Hippocampal formation (tissue), 2 donors: ENCODE measurements around the gene PLEKHM2.

Source experiments
- DNase-seq, 2 donors: peaks; one replicate each; lab custom pipeline; 2025; lab: John Stamatoyannopoulos, UW

PLEKHM2 gene

DNA sequence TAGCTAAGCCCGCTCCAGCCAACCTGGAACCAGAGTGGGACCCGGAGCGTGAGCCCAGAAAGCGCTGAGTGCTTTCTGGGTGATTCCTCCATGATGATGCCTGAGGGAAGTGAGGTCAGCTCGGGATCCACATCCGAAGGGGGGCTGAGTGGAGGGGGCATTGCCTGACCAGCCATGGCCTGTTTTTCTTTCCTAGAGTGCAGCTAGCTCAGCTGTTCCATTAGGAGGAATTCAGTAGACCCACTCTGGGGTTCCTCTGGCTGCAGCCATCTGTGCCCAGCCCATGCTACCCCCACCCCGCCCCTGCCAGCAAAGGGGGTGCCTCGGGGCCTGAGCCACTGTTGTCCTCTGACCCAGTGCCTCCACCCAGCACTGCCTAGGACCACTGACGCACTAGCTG is 42.4 kb downstream of the PLEKHM2 start:
- no peak for DNase-seq

DNA sequence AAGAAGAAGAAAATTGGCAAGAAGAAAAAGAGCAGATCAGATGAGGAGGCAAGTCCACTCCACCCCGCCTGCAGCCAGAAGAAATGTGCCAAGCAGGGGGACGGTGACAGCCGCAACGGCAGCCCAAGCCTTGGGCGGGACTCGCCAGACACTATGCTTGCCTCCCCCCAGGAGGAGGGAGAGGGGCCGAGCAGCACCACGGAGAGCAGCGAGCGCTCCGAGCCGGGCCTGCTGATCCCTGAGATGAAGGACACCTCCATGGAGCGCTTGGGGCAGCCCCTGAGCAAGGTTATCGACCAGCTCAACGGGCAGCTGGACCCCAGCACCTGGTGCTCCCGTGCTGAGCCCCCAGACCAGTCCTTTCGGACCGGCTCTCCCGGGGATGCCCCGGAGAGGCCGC is 42.9 kb downstream of the PLEKHM2 start:
- DNase-seq = no peak

DNA sequence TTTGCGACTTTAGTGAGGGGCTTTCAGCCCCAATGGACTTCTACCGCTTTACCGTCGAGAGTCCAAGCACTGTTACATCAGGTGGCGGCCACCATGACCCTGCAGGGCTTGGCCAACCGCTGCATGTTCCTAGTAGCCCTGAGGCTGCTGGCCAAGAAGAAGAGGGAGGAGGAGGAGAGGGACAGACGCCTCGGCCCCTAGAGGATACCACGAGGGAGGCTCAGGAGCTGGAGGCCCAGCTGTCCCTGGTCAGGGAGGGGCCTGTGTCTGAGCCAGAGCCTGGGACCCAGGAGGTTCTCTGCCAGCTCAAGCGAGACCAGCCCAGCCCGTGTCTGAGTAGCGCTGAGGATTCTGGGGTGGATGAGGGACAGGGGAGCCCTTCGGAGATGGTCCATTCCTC is 43.3 kb downstream of the PLEKHM2 start:
- no peak for DNase-seq

DNA sequence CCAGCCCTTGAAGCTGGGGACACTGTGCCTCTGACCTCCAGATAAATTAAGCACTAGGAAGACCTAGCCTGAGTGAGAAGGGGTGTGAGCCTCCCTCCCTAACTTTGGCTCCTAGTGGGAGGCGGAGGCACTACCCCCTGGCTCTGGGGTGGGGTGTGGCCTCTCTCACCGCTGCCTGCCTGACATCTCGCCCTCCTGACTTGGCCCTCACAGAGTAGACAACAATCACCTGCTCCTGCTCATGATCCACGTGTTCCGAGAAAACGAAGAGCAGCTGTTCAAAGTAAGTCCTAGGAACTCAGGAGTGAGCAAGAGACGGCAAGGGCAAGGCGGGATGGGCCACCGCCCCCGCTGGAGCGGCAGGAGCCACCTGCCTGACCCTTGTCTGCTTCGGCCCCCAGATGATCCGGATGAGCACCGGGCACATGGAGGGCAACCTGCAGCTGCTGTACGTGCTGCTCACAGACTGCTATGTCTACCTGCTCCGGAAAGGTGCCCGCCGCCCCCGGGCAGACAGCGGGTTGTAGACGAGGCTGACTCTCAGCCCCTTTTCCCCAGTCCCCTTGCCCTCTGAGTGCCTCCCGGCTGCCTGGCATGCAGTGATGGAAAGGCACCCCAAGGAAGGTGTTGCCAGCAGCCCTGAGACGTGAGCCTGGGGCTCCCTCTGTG is 43.9 kb downstream of the PLEKHM2 start:
- no peak for DNase-seq

DNA sequence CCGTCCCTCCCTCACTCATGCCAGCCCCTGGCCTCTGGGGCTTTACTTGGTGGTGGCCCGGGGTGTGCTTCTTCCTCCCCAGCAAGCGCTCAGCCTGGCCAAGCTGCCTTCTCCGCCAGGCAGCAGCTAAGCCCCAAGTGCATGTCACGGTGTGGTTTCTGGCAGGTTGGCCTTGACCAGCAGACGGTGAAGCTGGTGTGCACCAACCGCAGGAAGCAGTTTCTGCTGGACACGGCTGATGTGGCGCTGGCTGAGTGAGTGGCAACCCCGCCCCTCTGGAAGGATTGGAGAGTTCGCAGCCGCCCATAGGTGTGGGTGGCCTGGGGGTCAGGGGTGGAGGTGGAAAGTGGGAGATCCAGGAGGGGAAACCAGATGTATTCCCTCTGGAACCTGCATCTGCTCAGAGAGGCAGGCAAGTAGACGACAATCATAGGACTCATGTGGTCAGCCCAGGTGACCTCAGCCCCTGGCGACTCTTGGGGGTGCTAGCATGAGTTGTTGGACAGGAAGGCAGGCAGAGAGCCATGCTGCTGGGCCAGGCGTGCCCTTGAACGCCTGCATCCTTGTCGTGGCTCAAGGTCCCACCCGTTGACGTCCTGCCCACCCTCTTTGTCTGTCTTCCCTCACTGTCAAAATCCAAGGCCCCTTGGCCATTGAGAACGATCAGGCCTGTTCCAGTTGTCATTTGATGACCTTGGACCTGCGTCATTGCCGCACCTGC is 45.0 kb downstream of the PLEKHM2 start:
- no peak for DNase-seq

DNA sequence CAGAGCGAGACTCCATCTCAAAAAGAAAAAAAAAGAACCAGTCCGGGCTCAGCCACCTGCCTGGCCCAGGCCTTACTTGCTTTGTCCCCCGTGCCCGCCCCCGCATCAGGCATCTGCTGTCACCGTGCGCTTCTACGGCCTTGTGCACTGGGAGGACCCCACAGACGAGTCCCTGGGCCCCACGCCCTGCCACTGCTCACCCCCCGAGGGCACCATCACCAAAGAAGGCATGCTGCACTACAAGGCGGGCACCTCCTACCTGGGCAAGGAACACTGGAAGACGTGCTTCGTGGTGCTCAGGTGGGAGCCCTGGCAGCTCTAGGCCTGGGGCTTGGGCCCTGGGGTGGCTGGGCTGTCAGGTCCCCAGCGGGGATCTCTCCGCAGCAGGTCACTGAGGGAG is 46.3 kb downstream of the PLEKHM2 start:
- no peak for DNase-seq

DNA sequence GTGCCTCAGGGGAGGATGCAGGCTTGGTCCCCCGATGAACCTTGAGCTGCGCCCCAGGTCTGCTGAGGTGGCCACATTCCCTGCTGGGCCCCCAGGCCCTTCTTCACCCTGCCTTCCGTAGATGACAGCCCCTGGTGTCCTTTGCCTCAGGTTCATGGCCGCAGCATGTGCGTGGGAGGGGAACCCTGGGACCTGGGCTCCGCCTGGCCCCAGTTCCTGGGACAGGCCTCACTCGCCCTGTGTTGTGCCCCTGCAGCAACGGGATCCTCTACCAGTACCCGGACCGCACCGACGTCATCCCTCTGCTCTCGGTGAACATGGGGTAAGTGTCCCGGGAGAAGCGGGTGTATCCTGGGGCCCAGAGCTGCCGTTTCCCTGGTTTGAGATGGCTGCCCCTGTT is 46.8 kb downstream of the PLEKHM2 start:
- no peak for DNase-seq

DNA sequence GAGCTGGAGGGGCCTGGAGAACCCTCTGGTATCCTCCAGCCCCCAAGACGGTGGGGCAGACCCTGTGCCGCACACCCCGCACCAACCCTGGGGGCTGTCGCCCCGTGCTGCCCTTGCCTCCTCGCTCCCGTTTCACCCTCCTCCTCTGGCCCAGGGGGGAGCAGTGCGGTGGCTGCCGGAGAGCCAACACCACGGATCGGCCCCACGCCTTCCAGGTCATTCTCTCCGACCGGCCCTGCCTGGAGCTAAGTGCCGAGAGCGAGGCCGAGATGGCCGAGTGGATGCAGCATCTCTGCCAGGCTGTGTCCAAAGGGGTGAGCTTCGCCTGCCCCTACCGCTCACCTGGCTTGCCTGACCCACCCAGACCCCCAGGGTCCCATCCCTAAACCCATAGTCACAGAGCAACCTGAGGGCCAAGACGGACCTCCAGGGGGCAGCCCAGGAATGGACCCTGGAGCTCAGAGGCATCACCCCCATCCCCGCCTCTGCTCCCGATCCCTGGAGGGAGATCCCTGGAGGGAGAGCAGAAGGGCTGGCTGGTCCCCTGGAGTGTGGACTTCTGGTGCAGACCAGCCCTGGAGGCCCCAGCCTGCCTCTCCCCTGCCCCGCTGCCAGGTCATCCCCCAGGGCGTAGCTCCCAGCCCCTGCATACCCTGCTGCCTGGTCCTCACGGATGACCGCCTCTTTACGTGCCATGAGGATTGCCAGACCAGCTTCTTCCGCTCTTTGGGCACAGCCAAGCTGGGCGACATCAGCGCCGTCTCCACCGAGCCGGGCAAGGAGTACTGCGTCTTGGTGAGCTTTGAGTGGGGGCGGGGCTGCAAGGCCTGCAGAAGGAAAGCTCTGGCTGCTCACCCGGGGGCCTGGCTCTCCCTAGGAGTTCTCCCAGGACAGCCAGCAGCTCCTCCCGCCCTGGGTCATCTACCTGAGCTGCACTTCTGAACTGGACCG is 47.9 kb downstream of the PLEKHM2 start:
- DNase-seq = no peak

DNA sequence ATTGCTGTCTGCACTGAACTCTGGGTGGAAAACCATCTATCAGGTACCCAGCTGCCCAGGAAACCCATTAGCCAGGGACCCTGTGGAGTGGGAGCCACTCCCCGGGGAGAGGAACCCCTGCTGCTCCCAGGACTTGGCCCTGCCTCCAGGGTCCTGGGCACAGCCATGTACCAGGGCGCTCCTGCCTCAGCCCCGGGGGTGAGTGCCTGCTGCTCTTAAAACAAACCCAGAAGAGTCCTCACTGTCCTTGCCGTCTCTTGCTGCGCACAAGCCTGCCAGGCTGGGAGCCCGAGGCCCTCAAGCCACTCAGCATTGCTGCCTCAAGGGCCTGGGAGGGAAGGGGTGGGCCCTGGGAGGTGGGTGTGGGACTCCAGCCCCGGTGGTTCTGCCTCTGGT is 48.6 kb downstream of the PLEKHM2 start:
- DNase-seq = no peak

DNA sequence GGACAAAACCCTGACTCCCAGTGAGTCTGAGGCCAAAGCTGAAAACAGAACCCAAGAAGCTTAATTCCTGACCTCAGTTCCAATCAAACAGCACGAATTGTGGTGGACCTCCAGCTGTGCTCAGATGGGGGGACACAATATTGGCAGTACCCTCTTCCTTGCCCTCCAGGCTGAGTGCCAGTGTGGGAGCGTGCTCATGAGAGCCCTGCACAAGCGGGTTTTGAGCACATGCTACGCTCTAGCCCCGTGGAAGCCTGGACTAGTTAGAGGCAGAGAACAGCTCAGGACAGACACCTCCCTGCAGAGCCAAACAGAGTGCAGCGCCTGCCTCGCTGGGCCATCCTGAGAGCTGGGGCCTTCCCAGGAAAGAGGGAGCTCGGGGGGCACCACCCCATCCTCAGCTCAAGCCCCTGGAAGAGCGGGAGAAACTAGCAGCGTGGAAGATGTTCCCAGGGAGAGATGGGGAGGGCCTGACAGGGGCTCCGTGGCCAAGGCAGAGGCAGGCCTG is 49.2 kb downstream of the PLEKHM2 start:
- DNase-seq = no peak

DNA sequence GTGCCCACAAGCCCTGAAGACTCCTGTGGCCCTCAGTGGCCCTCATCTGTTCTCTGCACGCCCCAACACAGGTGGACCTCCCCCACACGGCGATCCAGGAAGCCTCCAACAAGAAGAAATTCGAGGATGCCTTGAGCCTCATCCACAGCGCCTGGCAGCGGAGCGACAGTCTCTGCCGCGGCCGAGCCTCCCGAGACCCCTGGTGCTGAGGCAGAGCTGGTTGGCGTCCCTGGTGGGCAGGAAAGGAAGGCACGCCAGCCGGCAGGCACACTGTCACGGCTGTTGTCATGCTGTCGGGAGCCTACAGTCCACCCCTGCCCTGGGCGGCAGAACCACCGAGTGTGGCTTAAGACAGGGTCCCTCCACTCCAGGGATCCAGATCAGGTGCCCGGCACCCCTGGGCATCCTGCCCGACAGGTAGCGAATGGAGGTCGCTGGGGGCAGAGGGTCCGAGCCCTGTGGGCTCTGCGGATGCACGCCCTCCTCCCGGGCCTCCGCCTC is 49.7 kb downstream of the PLEKHM2 start:
- DNase-seq = no peak

DNA sequence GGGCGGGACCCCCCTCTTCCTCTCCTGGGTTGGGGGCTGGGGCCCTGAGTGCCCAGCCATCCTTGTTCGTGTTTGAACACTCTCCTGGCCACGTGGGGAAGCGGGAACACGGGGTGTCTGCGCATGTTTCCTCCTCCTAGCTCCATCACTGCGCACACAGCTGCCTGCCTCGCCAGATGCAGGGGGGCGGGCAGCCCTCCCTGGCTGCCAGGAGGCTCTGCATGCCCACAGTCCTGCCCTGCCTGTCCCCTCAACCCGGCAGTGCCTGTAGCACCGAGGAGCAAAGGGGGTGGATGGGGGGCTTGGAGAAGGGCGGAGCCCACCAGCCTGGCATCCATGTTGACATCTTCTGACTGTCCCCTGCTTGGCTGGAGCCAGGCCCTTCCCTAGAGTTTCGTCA is 50.2 kb downstream of the PLEKHM2 start:
- DNase-seq = no peak

DNA sequence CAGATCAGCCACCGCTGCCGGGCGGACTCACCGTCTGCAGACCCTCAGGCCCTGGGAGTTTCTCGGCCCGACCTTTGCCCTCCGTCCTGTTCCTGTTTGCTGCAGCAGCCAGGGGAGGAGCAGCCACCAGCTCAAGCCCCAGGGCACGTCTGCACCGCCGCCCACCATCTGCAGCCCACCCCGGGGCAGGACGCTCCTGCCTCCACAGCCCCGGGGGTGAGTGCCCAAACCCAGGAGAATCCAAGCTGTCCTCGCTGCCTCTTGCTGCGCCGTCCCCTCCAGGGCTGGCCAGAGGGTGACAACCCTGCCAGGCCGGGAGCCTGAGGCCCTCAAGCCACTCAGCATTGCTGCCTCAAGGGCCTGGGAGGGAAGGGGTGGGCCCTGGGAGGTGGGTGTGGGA is 50.8 kb downstream of the PLEKHM2 start:
- DNase-seq = no peak

DNA sequence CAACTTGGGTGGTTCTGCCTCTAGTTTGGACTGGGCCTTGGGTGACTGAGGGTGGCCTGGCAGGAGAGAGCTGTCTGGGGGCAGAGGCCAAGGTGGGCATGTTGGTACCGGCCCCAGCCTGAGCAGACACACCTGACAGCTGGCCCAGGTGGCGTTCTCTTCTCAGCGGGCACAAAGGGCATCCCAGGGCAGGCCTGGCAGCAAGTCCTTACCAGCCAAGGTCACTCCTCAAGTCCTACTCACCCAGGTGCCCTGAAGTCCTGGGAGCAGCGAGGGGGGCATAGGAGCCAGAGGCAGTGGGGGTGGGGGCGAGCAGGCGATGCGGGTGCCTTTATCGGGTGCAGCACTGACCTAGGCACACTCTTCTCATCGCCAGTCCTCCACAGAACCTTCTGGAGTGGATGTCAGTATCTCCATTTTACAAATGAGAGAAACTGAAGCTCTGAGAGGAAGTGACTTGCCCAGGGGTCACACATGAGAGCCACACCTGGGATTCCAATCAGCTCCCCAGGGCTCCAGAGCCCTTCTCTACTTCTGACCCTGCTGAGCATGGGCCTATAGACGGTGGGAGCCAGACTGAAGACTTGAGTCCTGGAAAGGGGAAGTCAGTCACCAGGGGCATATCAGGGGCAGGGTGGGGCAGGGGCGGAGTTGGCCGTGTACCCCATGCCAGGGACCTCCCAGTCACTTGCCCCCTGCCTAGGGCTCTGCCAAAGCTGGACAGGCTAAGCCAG is 51.4 kb downstream of the PLEKHM2 start:
- no peak for DNase-seq

DNA sequence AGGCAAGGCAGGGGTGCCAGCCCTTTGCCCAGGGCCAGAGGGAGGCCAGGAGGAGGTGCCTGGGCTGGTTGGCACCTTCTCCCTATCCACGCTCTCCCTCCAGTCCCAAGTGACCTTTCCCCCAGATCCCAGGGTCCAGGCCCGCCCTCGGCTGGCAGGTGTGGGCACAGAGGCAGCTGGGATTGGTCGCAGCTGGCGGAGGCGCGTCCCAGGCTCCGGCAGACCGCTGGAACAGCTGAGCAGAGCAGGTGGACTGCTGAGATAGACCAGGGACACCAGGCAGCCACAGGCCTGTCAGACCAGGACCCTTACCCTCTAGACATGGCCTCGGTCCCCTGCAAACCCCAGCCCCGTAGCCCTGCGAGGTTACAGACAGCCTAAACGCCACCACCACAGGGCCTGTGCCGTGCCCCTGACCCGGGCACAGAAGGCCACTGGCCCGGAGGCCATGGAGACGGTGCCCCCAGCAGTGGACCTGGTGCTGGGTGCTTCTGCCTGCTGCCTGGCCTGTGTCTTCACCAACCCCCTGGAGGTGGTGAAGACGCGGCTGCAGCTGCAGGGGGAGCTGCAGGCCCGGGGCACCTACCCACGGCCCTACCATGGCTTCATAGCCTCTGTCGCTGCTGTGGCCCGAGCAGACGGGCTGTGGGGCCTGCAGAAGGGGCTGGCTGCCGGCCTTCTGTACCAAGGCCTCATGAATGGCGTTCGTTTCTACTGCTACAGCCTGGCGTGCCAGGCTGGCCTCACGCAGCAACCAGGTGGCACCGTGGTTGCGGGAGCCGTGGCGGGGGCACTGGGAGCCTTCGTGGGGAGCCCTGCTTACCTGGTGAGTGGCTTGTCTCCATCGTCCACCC is 52.1 kb downstream of the PLEKHM2 start, which contains the start of gene SLC25A34:
Gene SLC25A34 (plus strand): TSS at position 221 of the 854 bp plus-strand sequence. CDS start 228 bp downstream, at position 449.
- peak in 1 of 2 donors; percentile 14 for DNase-seq

DNA sequence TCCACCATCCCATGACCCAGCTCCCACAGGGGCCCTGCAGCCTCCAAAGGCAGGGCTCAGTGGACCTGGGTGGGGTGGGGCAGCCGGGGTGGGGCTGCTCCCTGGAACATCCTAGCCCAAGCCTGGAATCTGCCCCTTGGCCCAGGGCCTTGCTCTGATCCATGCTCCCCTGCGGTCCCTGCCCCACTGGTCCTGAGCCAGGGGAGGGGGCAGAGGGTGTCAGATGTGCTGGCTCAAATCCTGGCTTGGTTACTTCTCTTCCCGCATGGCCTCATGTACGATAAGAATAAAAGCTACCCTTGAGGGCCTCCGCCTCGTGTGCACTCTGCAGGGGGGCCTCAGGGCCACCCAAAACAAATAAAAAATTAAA is 52.8 kb downstream of the PLEKHM2 start:
- no peak for DNase-seq

DNA sequence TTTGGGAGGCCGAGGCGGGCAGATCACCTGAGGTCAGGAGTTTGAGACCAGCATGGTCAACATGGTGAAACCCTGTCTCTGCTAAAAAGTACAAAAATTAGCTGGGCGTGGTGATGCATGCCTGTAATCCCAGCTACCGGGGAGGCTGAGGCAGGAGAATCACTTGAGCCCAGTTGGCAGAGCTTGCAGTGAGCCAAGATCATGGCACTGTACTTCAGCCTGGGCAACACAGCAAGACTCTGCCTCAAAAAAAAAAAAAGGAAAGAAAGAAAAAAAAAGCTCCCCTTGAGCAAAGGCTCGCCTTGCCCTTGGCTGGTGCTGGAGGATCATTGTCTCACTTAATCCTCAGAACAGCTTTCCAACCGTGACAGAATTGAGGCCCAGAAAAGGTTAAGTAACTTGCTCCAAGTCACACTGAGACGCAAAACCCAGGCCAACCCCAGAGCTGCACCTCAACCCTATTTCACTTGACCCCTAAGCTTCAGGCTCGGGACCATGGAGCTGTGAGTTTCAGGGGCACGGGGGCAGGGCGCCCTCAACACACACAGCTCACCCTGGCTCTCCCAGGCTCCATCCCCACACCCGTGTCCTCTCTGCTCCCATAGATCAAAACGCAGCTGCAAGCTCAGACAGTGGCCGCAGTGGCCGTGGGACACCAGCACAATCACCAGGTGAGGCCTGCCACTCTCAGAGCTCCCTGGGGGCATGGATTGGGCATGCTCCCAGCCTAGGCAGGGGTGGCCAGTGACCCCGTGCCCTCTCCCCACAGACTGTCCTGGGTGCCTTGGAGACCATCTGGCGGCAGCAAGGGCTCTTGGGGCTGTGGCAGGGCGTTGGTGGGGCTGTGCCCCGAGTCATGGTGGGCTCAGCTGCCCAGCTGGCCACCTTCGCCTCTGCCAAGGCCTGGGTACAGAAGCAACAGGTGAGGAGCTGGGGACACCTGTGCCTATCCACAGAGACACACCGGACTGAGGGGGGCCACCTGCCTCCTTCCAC is 53.5 kb downstream of the PLEKHM2 start:
- no peak for DNase-seq

DNA sequence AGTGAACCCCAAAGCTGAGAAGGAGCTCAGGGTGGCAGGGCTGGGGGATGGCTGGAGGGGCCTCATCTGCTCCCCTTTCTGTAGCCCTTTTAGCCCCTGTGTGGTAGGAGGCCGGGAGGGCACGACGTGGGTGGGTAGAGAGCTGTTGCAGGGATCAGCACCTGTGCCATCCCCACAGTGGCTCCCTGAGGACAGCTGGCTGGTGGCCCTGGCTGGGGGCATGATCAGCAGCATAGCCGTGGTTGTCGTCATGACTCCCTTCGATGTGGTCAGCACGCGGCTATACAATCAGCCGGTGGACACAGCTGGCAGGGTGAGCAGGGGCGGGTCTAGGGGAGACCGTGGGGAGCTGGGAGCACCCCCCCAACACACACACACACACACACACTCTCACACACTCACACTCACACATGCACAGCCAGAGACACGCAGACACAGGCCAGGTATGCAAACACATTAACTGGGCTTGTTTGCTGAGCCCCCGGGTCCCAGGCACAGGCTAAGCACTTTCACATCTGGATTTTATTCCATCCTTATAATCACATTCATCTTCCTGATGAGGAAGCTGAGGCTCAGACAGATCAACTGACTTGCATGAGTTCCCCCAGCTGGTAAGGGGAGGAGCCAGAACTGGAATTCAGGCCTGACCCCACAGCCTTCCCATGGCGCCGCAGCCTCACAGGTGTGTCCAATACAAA is 54.4 kb downstream of the PLEKHM2 start:
- no peak for DNase-seq

DNA sequence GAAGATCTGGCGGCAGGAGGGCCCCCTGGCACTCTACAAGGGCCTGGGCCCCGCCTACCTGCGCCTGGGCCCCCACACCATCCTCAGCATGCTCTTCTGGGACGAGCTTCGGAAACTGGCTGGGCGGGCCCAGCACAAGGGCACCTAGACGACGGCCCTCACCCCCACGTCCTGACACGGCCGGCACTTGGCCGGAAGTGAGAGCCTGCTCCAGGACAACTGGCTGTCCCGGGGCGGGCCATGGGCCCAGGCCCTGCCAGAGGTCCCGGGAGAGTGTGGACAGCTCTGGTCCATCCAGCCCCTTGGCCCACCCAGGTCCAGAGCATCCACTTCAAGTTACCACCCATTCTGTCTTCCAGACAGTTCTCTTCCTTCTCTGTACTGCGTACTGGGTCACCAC is 55.1 kb downstream of the PLEKHM2 start:
- no peak for DNase-seq
